ENCODE results near the gene TRIM8. TPM values are rescaled to one million over a fixed set of nuclear protein-coding genes. Genes with fewer than 3 reads are reported as not detected.

The TRIM8 gene
- total RNA-seq, 1 donor from 2014 or later, result 30.2 TPM

GRCh38 chr10:102648269-102648888 lies 4.1 kb downstream of the TRIM8 start:
- FAIRE-seq, result no peak
- DNase-seq (ENCODE audit: low spot score in 2 of 2), result no peak

- peak in 1 of 2 donors; percentile 75 for DNase-seq (ENCODE audit: low spot score in 2 of 2)
- no peak for FAIRE-seq
Observed at GRCh38 chr10:102648889-102649796, 4.9 kb downstream of the TRIM8 start.

GRCh38 chr10:102649797-102650654 lies 5.7 kb downstream of the TRIM8 start:
- no peak for DNase-seq (ENCODE audit: low spot score in 2 of 2)
- FAIRE-seq, result no peak

- DNase-seq (ENCODE audit: low spot score in 2 of 2), result no peak
- no peak for FAIRE-seq
Observed at GRCh38 chr10:102650655-102651454, 6.6 kb downstream of the TRIM8 start.

GRCh38 chr10:102651455-102652169 lies 7.3 kb downstream of the TRIM8 start:
- FAIRE-seq (no peak), DNase-seq (ENCODE audit: low spot score in 2 of 2) (no peak)

GRCh38 chr10:102652170-102652916 lies 8.1 kb downstream of the TRIM8 start:
- FAIRE-seq (no peak), DNase-seq (ENCODE audit: low spot score in 2 of 2) (no peak)

- DNase-seq (ENCODE audit: low spot score in 2 of 2), result no peak
- FAIRE-seq, result no peak
Observed at GRCh38 chr10:102653060-102653459, 8.8 kb downstream of the TRIM8 start.

- FAIRE-seq (no peak), DNase-seq (ENCODE audit: low spot score in 2 of 2) (no peak)
Observed at GRCh38 chr10:102654566-102654965, 10.3 kb downstream of the TRIM8 start.

GRCh38 chr10:102654969-102655368 lies 10.7 kb downstream of the TRIM8 start:
- FAIRE-seq (no peak), DNase-seq (ENCODE audit: low spot score in 2 of 2) (no peak)

- FAIRE-seq, result no peak
- DNase-seq (ENCODE audit: low spot score in 2 of 2), result no peak
Observed at GRCh38 chr10:102656026-102656425, 11.7 kb downstream of the TRIM8 start.

- no peak for DNase-seq (ENCODE audit: low spot score in 2 of 2)
- no peak for FAIRE-seq
Observed at GRCh38 chr10:102656791-102657371, 12.6 kb downstream of the TRIM8 start.

GRCh38 chr10:102657451-102657850 lies 13.2 kb downstream of the TRIM8 start:
- no peak for DNase-seq (ENCODE audit: low spot score in 2 of 2)
- no peak for FAIRE-seq

GRCh38 chr10:102657984-102658724 lies 13.9 kb downstream of the TRIM8 start:
- FAIRE-seq (no peak), DNase-seq (ENCODE audit: low spot score in 2 of 2) (no peak)

GRCh38 chr10:102658802-102659201 lies 14.5 kb downstream of the TRIM8 start:
- FAIRE-seq (no peak), DNase-seq (ENCODE audit: low spot score in 2 of 2) (no peak)

GRCh38 chr10:102660888-102661657 lies 16.8 kb downstream of the TRIM8 start:
- DNase-seq (ENCODE audit: low spot score in 2 of 2) (peak; percentile 72 to 83), FAIRE-seq (no peak)

- no peak for DNase-seq (ENCODE audit: low spot score in 2 of 2)
- FAIRE-seq, result no peak
Observed at GRCh38 chr10:102661658-102662028, 17.4 kb downstream of the TRIM8 start.

Measured in frontal cortex (tissue), 4 donors.